NB4 (cell line): ENCODE measurements around the gene LAMA3.

Source experiments
- POLR2A ChIP-seq: IDR thresholded peaks from 2 replicates; pipeline ENCODE4 v1.6.1; 2011; ENCODE audit warnings: mild to moderate bottlenecking; ENCODE audit not compliant: insufficient read length; ENCODE audit errors: extremely low read depth
- TF ChIP-seq, protein P1 (sequence below): IDR thresholded peaks from one replicate; pipeline ENCODE4 v1.5.1; 2012; ENCODE audit warnings: low read depth, low read length
- TF ChIP-seq, protein P2 (sequence below): IDR thresholded peaks from 2 replicates; pipeline ENCODE4 v1.6.1; 2011; ENCODE audit warnings: low read depth, low read length

DNA sequence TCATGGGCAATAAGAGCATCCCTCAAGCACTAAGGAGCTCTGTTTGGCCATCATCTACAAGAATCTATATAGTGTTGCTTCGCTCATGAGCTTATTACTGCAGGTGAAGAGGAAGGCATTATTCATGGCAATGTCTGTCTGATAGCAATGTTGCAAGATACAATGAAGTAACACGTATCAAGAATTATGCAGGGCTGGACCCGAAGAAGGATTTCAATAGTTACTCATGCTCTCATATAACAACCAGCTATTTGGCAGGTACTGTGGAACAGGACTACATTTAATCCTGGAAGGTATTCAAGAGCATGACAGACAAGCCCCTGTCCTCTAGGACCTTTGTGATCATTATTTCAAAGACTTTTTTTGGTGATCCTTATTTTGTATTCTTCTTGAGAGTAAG lies 109.6 kb downstream of the LAMA3 start:
- TF ChIP-seq, protein P1, sequence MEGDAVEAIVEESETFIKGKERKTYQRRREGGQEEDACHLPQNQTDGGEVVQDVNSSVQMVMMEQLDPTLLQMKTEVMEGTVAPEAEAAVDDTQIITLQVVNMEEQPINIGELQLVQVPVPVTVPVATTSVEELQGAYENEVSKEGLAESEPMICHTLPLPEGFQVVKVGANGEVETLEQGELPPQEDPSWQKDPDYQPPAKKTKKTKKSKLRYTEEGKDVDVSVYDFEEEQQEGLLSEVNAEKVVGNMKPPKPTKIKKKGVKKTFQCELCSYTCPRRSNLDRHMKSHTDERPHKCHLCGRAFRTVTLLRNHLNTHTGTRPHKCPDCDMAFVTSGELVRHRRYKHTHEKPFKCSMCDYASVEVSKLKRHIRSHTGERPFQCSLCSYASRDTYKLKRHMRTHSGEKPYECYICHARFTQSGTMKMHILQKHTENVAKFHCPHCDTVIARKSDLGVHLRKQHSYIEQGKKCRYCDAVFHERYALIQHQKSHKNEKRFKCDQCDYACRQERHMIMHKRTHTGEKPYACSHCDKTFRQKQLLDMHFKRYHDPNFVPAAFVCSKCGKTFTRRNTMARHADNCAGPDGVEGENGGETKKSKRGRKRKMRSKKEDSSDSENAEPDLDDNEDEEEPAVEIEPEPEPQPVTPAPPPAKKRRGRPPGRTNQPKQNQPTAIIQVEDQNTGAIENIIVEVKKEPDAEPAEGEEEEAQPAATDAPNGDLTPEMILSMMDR: no peak
- TF ChIP-seq POLR2A: no peak
- TF ChIP-seq, protein P2, sequence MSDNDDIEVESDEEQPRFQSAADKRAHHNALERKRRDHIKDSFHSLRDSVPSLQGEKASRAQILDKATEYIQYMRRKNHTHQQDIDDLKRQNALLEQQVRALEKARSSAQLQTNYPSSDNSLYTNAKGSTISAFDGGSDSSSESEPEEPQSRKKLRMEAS: no peak
